Measurements from ENCODE around the gene LRCH4.
"Not testable (repeated sequence)": the region's sequence is repeated elsewhere in the genome, so short reads cannot be mapped to it uniquely, and the experiment has no call there.

Gene LRCH4

GRCh38 chr7:100544967-100545359 lies 41.0 kb downstream of the LRCH4 start:
- DNase-seq (ENCODE audit: low read depth, low spot score) = no peak

- no peak for DNase-seq (ENCODE audit: low read depth, low spot score)
Observed at GRCh38 chr7:100544386-100544785, 41.5 kb downstream of the LRCH4 start.

- DNase-seq (ENCODE audit: low read depth, low spot score) = no peak
Observed at GRCh38 chr7:100543586-100543985, 42.3 kb downstream of the LRCH4 start.

- DNase-seq (ENCODE audit: low read depth, low spot score) = not testable (repeated sequence)
Observed at GRCh38 chr7:100541309-100541708, 44.6 kb downstream of the LRCH4 start.

GRCh38 chr7:100540073-100540723 lies 45.7 kb downstream of the LRCH4 start:
- no peak for DNase-seq (ENCODE audit: low read depth, low spot score)

GRCh38 chr7:100539436-100540006 lies 46.4 kb downstream of the LRCH4 start:
- no peak for DNase-seq (ENCODE audit: low read depth, low spot score)

GRCh38 chr7:100538654-100539435 lies 47.1 kb downstream of the LRCH4 start, which contains the start of gene AGFG2:
Gene AGFG2 (plus strand): TSS chr7:100539203. CDS start chr7:100539347, 144 bp downstream.
- peak; percentile 100 for DNase-seq (ENCODE audit: low read depth, low spot score)

GRCh38 chr7:100538348-100538653 lies 47.6 kb downstream of the LRCH4 start:
- no peak for DNase-seq (ENCODE audit: low read depth, low spot score)

- not testable (repeated sequence) for DNase-seq (ENCODE audit: low read depth, low spot score)
Observed at GRCh38 chr7:100536695-100537094, 49.2 kb downstream of the LRCH4 start.

- DNase-seq (ENCODE audit: low read depth, low spot score) = not testable (repeated sequence)
Observed at GRCh38 chr7:100535982-100536381, 49.9 kb downstream of the LRCH4 start.

GRCh38 chr7:100532165-100533022 lies 53.5 kb downstream of the LRCH4 start:
- DNase-seq (ENCODE audit: low read depth, low spot score) = no peak

- DNase-seq (ENCODE audit: low read depth, low spot score) = not testable (repeated sequence)
Observed at GRCh38 chr7:100528108-100528866, 57.6 kb downstream of the LRCH4 start.

Data from ELF-1 (cell line).